ENCODE results near the gene ATRNL1. TPM values are rescaled to one million over a fixed set of nuclear protein-coding genes. Genes with fewer than 3 reads are reported as not detected.

Gene ATRNL1
- polyA plus RNA-seq, 3 donors: not detected

DNA sequence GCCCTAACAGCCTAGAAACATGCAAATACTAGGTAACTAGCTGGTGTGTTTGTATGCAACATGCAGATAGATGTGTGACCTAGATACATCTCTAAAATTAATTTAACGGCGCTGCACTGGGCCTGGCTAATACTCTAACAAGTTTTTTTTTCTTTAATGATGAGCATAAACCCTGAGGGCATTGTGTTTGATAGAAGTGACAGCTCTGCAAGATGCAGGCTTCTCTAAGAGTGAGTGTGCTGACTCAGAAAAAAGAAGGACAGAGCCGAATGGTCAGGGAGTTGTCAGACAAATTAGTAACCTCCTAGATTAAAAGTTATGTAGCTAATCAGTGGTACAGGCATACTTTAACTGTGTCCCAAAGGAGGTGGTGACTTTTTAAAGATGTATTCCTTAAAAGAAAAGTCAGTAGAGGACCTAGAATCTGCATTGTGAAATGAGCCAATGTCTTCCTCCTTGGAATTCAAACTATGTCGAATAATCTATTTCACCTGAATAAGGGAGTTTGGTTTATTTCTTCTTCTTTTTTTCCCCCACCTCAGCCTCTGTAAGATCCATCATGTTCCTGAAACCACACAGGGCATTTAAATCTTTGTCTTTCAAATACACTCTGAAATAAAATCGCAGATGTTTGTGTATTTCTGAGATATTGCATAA is 864.7 kb downstream of the ATRNL1 start:
- TF ChIP-seq, protein P1, sequence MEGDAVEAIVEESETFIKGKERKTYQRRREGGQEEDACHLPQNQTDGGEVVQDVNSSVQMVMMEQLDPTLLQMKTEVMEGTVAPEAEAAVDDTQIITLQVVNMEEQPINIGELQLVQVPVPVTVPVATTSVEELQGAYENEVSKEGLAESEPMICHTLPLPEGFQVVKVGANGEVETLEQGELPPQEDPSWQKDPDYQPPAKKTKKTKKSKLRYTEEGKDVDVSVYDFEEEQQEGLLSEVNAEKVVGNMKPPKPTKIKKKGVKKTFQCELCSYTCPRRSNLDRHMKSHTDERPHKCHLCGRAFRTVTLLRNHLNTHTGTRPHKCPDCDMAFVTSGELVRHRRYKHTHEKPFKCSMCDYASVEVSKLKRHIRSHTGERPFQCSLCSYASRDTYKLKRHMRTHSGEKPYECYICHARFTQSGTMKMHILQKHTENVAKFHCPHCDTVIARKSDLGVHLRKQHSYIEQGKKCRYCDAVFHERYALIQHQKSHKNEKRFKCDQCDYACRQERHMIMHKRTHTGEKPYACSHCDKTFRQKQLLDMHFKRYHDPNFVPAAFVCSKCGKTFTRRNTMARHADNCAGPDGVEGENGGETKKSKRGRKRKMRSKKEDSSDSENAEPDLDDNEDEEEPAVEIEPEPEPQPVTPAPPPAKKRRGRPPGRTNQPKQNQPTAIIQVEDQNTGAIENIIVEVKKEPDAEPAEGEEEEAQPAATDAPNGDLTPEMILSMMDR (IDR thresholded peaks at IDR 0.05): no peak
- Histone ChIP-seq H3K4me1 (ENCODE audit: control insufficient read depth in 1 of 2, insufficient read depth in 2 of 2, low read length in 2 of 2) (no peaks in the 10 kb centered on the region), H3K36me3 (replicated peaks in 1 of 2; ENCODE audit: control insufficient read depth in 1 of 2, insufficient read depth in 2 of 2, low read length in 2 of 2) (no peaks in the 10 kb centered on the region), H3K27me3 (ENCODE audit: control insufficient read depth in 2 of 2, insufficient read depth in 2 of 2, low read length in 2 of 2) (no peaks in the 10 kb centered on the region), H4K20me1 (ENCODE audit: insufficient read depth, low read length) (no peaks in the 10 kb centered on the region), H3K4me2 (replicated peaks; ENCODE audit: extremely low read depth, low read length, poor library complexity, severe bottlenecking) (no peak overlapping the region), H3K9ac (ENCODE audit: insufficient read depth, low read length, poor library complexity, severe bottlenecking) (no peak overlapping the region), H2AFZ (ENCODE audit: insufficient read depth, low read depth, low read length, poor library complexity, severe bottlenecking) (no peak overlapping the region), H3K27ac (ENCODE audit: low read depth in 1 of 2, low read length in 2 of 2) (no peak overlapping the region), H3K79me2 (ENCODE audit: insufficient read depth, low read length) (no peaks in the 10 kb centered on the region), H3K9me3 (replicated peaks in 1 of 2; ENCODE audit: control insufficient read depth in 1 of 2, insufficient read depth in 1 of 2, low read length in 2 of 2) (no peaks in the 10 kb centered on the region), H3K4me3 (replicated peaks in 1 of 3; ENCODE audit: low read depth in 2 of 3, low read length in 3 of 3) (no peak overlapping the region)
- DNase-seq: no peak
- H3K27ac Mint-ChIP-seq: no peak overlapping the region
- no peaks in the 10 kb centered on the region for H3K4me1 Mint-ChIP-seq
- H3K4me3 Mint-ChIP-seq: no peak overlapping the region
- peaks cover 0 to 3% (median 0%) of the 10 kb centered on the region in 3 donors for H3K27me3 Mint-ChIP-seq (ENCODE audit: low read depth in 3 of 3)
- H3K36me3 Mint-ChIP-seq: no peaks in the 10 kb centered on the region
- H3K9me3 Mint-ChIP-seq: peaks cover 0 to 5% (median 2%) of the 10 kb centered on the region in 7 donors
- 100% methylated on average over 1 of the region's 5 CpGs for WGBS (ENCODE audit: insufficient coverage)
- intact Hi-C loops (cut with micrococcal nuclease): no loop called here

DNA sequence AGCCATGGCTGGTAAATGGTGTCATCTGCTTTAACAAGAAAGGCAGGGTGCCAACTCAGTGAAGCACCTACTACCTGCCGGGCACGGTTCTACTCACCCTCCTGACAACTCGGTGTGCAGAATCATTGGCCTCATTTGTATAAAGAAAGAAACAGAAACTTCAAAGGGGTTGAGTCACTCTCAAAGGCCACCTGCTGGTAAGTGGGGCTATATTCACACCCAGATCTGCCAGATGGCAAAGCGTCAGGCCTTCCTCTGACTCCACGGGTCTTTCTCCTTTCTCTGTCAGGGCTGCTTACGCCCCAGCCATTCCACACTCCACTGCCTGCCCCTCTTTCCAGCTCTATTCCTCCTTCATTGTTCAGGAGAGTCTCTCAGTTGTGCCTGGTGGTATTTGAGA is 870.7 kb downstream of the ATRNL1 start:
- Histone ChIP-seq H3K4me2 (replicated peaks; ENCODE audit: extremely low read depth, low read length, poor library complexity, severe bottlenecking) (no peak overlapping the region), H3K36me3 (replicated peaks in 1 of 2; ENCODE audit: control insufficient read depth in 1 of 2, insufficient read depth in 2 of 2, low read length in 2 of 2) (no peaks in the 10 kb centered on the region), H3K9me3 (replicated peaks in 1 of 2; ENCODE audit: control insufficient read depth in 1 of 2, insufficient read depth in 1 of 2, low read length in 2 of 2) (peaks cover 0 to 3% of the 10 kb centered on the region in 2 donors), H3K4me3 (replicated peaks in 1 of 3; ENCODE audit: low read depth in 2 of 3, low read length in 3 of 3) (no peak overlapping the region), H4K20me1 (ENCODE audit: insufficient read depth, low read length) (no peaks in the 10 kb centered on the region), H2AFZ (ENCODE audit: insufficient read depth, low read depth, low read length, poor library complexity, severe bottlenecking) (no peak overlapping the region), H3K9ac (ENCODE audit: insufficient read depth, low read length, poor library complexity, severe bottlenecking) (no peak overlapping the region), H3K4me1 (ENCODE audit: control insufficient read depth in 1 of 2, insufficient read depth in 2 of 2, low read length in 2 of 2) (no peaks in the 10 kb centered on the region), H3K27me3 (ENCODE audit: control insufficient read depth in 2 of 2, insufficient read depth in 2 of 2, low read length in 2 of 2) (no peaks in the 10 kb centered on the region), H3K79me2 (ENCODE audit: insufficient read depth, low read length) (no peaks in the 10 kb centered on the region), H3K27ac (ENCODE audit: low read depth in 1 of 2, low read length in 2 of 2) (no peak overlapping the region)
- Mint-ChIP-seq H3K27ac (no peak overlapping the region), H3K9me3 (peaks cover 0 to 10% (median 5%) of the 10 kb centered on the region in 7 donors), H3K4me1 (no peaks in the 10 kb centered on the region), H3K27me3 (ENCODE audit: low read depth in 3 of 3) (peaks cover 0 to 2% (median 0%) of the 10 kb centered on the region in 3 donors), H3K4me3 (no peak overlapping the region), H3K36me3 (no peaks in the 10 kb centered on the region)
- no peak for DNase-seq
- intact Hi-C loops (cut with micrococcal nuclease): no loop called here
- TF ChIP-seq, protein P1 (IDR thresholded peaks at IDR 0.05): no peak
- WGBS (ENCODE audit: insufficient coverage): 20% methylated on average over 1 of the region's 6 CpGs

All from CD14-positive monocyte (primary cell).